ENCODE results near the gene RTN4IP1. TPM values are rescaled to one million over a fixed set of nuclear protein-coding genes. Genes with fewer than 3 reads are reported as not detected.

Gene RTN4IP1
- total and polyA plus RNA-seq, 9 of the 15 experiments (the other 6 are each of a cell fraction or from before 2014, with no cell fraction given): 17.9 to 46.0 (median 22.2) TPM

DNA sequence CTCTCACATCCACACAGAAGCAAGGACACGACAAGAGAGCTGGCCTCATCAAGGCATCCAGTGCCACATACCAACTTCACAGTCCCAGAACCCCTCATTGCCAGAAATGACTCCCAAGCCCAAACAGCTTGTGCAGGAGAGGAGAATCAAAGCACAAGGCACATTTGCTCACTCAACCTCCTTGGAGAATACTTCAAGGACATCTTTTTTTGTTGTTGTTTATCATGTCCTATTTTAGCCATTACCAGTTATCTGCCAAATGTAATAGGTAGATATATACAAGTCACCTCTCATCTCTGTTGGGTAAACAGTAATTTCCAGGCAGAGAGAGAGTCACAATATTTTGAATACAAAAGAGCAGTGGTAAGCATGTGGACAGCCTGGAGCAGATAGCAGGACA lies 47.8 kb downstream of the RTN4IP1 start:
- no peak for FAIRE-seq
- no peak for DNase-seq (ENCODE audit: extremely low read depth in 1 of 4, low spot score in 3 of 4)
- Histone ChIP-seq H3K4me2 (ENCODE audit: insufficient read depth, low read length) (no peak overlapping the region), H3K79me2 (ENCODE audit: control insufficient read depth, insufficient read depth, low read length) (no peaks in the 10 kb centered on the region), H4K20me1 (replicated peaks; ENCODE audit: control insufficient read depth, insufficient read depth, low read length) (no peaks in the 10 kb centered on the region), H3K27me3 (ENCODE audit: control insufficient read depth in 2 of 2, insufficient read depth in 2 of 2, low read length in 2 of 2) (no peaks in the 10 kb centered on the region), H3K4me3 (no peak overlapping the region), H3K9me1 (ENCODE audit: control insufficient read depth, insufficient read depth, low read length) (no peaks in the 10 kb centered on the region), H2AFZ (ENCODE audit: low read depth, low read length) (no peak overlapping the region), H3K36me3 (ENCODE audit: control insufficient read depth, insufficient read depth, low read length) (peaks cover 44% of the 10 kb centered on the region; the same call in 1 of the 3 replicates), H3K9ac (ENCODE audit: insufficient read depth in 1 of 2, low read depth in 2 of 2, low read length in 2 of 2) (no peak overlapping the region), H3K4me1 (replicated peaks in 1 of 2; ENCODE audit: control insufficient read depth in 2 of 2, insufficient read depth in 2 of 2, low read length in 2 of 2) (no peaks in the 10 kb centered on the region), H3K27ac (ENCODE audit: extremely low read depth, low read depth, low read length) (no peak overlapping the region), H3K9me3 (replicated peaks; ENCODE audit: control insufficient read depth, insufficient read depth, low read depth, low read length) (no peaks in the 10 kb centered on the region)
- CTCF ChIA-PET (ENCODE audit: low intra/inter-chr PET ratio): no interaction called here
- no peak for ATAC-seq
- intact Hi-C loops (cut with micrococcal nuclease): no loop called here
- POLR2A ChIA-PET: no interaction called here
- TF ChIP-seq MAFG (tag; conservative IDR thresholded peaks at IDR 0.05) (0 out of 2 replicates have a peak, but pooled peaks have one; percentile 1), PURB (CRISPR knock-in tag; IDR thresholded peaks at IDR 0.05; ENCODE audit: low read depth) (no peak)
- BruUV-seq (replicated peaks): no TSS peak
- in situ Hi-C loops (cut with MboI): no loop called here
- WGBS (ENCODE audit: insufficient coverage, low coverage, missing lambda C conversion rate): 15% methylated on average over 1 of the region's 1 CpG

- Histone ChIP-seq H4K20me1 (replicated peaks; ENCODE audit: control insufficient read depth, insufficient read depth, low read length) (no peaks in the 10 kb centered on the region), H3K9me1 (ENCODE audit: control insufficient read depth, insufficient read depth, low read length) (no peaks in the 10 kb centered on the region), H3K27me3 (ENCODE audit: control insufficient read depth in 2 of 2, insufficient read depth in 2 of 2, low read length in 2 of 2) (no peaks in the 10 kb centered on the region), H3K27ac (ENCODE audit: extremely low read depth, low read depth, low read length) (no peak overlapping the region), H3K9ac (ENCODE audit: insufficient read depth in 1 of 2, low read depth in 2 of 2, low read length in 2 of 2) (no peak overlapping the region), H3K4me2 (ENCODE audit: insufficient read depth, low read length) (no peak overlapping the region), H3K79me2 (ENCODE audit: control insufficient read depth, insufficient read depth, low read length) (no peaks in the 10 kb centered on the region), H3K4me1 (replicated peaks in 1 of 2; ENCODE audit: control insufficient read depth in 2 of 2, insufficient read depth in 2 of 2, low read length in 2 of 2) (no peaks in the 10 kb centered on the region), H3K9me3 (replicated peaks; ENCODE audit: control insufficient read depth, insufficient read depth, low read depth, low read length) (no peaks in the 10 kb centered on the region), H3K4me3 (no peak overlapping the region), H3K36me3 (ENCODE audit: control insufficient read depth, insufficient read depth, low read length) (peaks cover 32% of the 10 kb centered on the region; the same call in 1 of the 3 replicates), H2AFZ (ENCODE audit: low read depth, low read length) (no peak overlapping the region)
- BruUV-seq (replicated peaks): no TSS peak
- FAIRE-seq (no peak), DNase-seq (ENCODE audit: extremely low read depth in 1 of 4, low spot score in 3 of 4) (no peak), ATAC-seq (no peak)
- ChIA-PET CTCF (ENCODE audit: low intra/inter-chr PET ratio) (no interaction called here), POLR2A (no interaction called here)
- TF ChIP-seq SMARCA5 (IDR thresholded peaks at IDR 0.05) (no peak), POU5F1 (IDR thresholded peaks at IDR 0.05; ENCODE audit: borderline replicate concordance, low read depth, low read length, partially characterized antibody) (no peak), ZNF354B (CRISPR knock-in tag; IDR thresholded peaks at IDR 0.05) (no peak), ZNF583 (CRISPR knock-in tag; IDR thresholded peaks at IDR 0.05) (no peak)
- TF ChIP-seq, protein P1, sequence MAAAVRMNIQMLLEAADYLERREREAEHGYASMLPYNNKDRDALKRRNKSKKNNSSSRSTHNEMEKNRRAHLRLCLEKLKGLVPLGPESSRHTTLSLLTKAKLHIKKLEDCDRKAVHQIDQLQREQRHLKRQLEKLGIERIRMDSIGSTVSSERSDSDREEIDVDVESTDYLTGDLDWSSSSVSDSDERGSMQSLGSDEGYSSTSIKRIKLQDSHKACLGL (CRISPR knock-in tag; IDR thresholded peaks at IDR 0.05; ENCODE audit: borderline replicate concordance, poor library complexity, severe bottlenecking): no peak
- WGBS (ENCODE audit: insufficient coverage, low coverage, missing lambda C conversion rate): 83% methylated on average over 2 of the region's 2 CpGs
- intact Hi-C loops (cut with micrococcal nuclease) (no loop called here), in situ Hi-C loops (cut with MboI) (no loop called here)
Observed at GRCh38 chr6:106579281-106579680, 50.0 kb downstream of the RTN4IP1 start.

Data from K562 (cell line).